ENCODE measurements around the gene ZBTB46. TPM values are rescaled to one million over a fixed set of nuclear protein-coding genes. Genes with fewer than 3 reads are reported as not detected.

Gene ZBTB46
- total RNA-seq, 2 donors from 2014 or later = 7.9 to 12.2 TPM

DNA sequence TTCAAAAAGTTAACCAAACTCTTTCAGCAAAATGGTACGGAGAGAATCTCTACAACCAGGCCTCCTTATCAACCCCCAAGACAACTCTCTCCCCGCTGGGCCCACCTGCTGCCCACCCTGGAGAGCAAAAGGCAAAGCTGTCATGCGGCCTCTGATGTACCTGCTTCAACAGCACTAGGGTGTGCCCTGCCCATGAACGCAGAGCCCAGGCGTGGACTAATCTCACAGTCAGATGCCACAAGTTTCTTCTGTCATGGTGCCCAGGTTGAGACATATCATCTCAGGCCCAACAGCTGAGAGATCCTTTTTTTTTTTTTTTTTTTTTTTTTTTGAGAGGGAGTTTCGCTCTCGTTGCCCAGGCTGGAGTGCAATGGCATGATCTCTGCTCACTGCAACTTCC, 65.2 kb downstream of the ZBTB46 start:
- Histone ChIP-seq H3K4me3 (no peak overlapping the region), H3K27me3 (replicated peaks; ENCODE audit: insufficient read depth) (no peaks in the 10 kb centered on the region), H3K36me3 (no peaks in the 10 kb centered on the region), H3K4me1 (replicated peaks) (no peaks in the 10 kb centered on the region), H3K9me3 (no peaks in the 10 kb centered on the region), H3K27ac (no peak overlapping the region)
- intact Hi-C loops (cut with DNase I) = no loop called here
- 94% methylated on average over 7 of the region's 7 CpGs for WGBS
- no peak for DNase-seq (ENCODE audit: low spot score)
- TF ChIP-seq, protein P1, sequence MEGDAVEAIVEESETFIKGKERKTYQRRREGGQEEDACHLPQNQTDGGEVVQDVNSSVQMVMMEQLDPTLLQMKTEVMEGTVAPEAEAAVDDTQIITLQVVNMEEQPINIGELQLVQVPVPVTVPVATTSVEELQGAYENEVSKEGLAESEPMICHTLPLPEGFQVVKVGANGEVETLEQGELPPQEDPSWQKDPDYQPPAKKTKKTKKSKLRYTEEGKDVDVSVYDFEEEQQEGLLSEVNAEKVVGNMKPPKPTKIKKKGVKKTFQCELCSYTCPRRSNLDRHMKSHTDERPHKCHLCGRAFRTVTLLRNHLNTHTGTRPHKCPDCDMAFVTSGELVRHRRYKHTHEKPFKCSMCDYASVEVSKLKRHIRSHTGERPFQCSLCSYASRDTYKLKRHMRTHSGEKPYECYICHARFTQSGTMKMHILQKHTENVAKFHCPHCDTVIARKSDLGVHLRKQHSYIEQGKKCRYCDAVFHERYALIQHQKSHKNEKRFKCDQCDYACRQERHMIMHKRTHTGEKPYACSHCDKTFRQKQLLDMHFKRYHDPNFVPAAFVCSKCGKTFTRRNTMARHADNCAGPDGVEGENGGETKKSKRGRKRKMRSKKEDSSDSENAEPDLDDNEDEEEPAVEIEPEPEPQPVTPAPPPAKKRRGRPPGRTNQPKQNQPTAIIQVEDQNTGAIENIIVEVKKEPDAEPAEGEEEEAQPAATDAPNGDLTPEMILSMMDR (IDR thresholded peaks at IDR 0.05) = no peak
- TF ChIP-seq POLR2AphosphoS5 (IDR thresholded peaks at IDR 0.05) (no peak), POLR2A (IDR thresholded peaks at IDR 0.05) (no peak)

DNA sequence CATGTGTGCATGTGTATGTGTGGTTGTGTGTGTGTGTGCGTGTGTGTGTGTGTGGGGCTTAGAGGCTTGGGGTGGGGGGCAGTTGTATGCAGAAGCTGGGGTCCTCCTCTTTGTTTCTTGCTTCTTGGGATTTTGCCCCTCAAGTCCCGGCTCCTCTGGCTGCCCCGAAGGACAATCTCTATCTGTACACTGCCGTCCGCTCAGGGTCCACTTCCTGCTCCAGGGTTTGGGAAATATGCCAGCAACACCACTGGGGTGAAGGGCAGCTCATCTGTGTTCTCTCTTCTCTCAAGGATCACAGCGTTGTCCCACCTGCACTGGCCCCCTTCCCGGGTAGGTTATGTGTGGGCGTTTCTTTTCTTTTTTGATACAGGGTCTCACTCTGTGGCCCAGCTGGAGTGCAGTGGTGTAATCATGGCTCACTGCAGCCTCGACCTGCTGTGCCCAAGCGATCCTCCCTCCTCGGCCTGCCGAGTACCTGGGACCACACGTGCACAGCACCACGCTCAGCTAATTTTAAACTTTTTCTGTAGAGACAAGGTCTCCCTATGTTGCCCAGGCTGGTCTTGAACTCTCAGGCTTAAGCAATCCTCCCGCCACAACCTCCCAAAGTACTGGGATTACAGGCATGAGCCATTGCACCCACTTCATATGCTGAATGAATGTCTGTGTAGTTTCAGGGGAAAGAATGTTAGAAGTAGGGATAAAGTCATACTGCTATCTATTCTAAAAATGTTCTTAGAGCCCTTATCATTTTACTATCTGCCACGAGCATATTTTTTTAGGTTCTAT, 65.8 kb downstream of the ZBTB46 start:
- no peaks in the 10 kb centered on the region for H3K9me3 ChIP-seq
- H3K27me3 ChIP-seq (replicated peaks; ENCODE audit: insufficient read depth) = no peaks in the 10 kb centered on the region
- H3K4me1 ChIP-seq (replicated peaks) = no peaks in the 10 kb centered on the region
- no peak overlapping the region for H3K27ac ChIP-seq
- WGBS = 85% methylated on average over 16 of the region's 16 CpGs
- intact Hi-C loops (cut with DNase I) = no loop called here
- no peak overlapping the region for H3K4me3 ChIP-seq
- TF ChIP-seq, protein P1 (IDR thresholded peaks at IDR 0.05) = no peak
- TF ChIP-seq POLR2A (IDR thresholded peaks at IDR 0.05) (no peak), POLR2AphosphoS5 (IDR thresholded peaks at IDR 0.05) (no peak)
- DNase-seq (ENCODE audit: low spot score) = no peak
- no peaks in the 10 kb centered on the region for H3K36me3 ChIP-seq

DNA sequence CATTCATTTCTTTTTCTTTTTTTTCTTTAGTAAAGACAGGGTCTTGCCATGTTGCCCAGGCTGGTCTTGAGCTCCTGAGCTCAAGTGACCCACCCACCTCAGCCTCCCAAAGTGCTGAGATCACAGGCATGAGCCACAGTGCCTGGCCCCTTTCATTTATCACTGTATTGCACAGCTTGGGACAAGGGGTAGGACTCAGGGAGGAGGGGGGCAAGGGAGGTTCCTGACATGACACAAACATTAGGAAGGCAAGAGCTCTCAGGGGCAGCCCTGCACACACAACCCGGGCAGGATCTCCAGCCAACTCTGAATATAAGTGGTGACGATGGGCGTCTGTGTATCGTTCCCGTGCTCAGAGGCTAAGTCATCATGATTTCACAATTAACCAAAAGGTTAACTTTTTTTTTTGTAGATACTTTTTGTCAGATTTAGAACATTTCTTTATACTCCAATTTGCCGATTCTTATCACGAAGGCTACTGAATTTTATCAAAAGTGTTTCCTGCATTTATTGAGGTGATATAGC, 71.6 kb downstream of the ZBTB46 start:
- Histone ChIP-seq H3K36me3 (no peaks in the 10 kb centered on the region), H3K27ac (no peak overlapping the region), H3K27me3 (replicated peaks; ENCODE audit: insufficient read depth) (no peaks in the 10 kb centered on the region), H3K9me3 (no peaks in the 10 kb centered on the region), H3K4me3 (no peak overlapping the region), H3K4me1 (replicated peaks) (no peaks in the 10 kb centered on the region)
- DNase-seq (ENCODE audit: low spot score) = no peak
- TF ChIP-seq POLR2AphosphoS5 (IDR thresholded peaks at IDR 0.05) (no peak), POLR2A (IDR thresholded peaks at IDR 0.05) (no peak)
- TF ChIP-seq, protein P1 (IDR thresholded peaks at IDR 0.05) = no peak
- intact Hi-C loops (cut with DNase I) = no loop called here
- WGBS = 90% methylated on average over 7 of the region's 7 CpGs

DNA sequence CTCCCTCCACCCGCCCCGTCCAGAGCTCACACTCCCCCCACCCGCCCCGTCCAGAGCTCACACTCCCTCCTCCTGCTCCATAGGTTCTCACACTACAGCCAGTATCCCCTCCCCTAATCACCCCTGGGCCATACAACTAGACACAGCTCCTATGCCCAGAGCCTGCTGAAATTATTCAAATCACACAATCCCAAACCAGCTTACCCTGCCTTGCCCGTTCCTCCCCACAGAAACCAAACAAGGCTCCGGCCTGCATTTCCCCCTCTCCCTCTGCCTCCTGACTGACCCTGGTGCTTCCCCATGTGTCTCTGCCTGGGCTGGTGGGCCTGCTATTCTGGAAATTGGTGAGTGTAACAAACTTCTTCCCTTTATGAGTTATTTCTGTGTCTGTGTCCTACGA, 72.9 kb downstream of the ZBTB46 start:
- intact Hi-C loops (cut with DNase I) = no loop called here
- TF ChIP-seq, protein P1 (IDR thresholded peaks at IDR 0.05) = no peak
- no peak for TF ChIP-seq POLR2AphosphoS5 (IDR thresholded peaks at IDR 0.05)
- TF ChIP-seq POLR2A (IDR thresholded peaks at IDR 0.05) = no peak
- no peak for DNase-seq (ENCODE audit: low spot score)
- Histone ChIP-seq H3K4me1 (replicated peaks) (no peaks in the 10 kb centered on the region), H3K27ac (no peak overlapping the region), H3K27me3 (replicated peaks; ENCODE audit: insufficient read depth) (no peaks in the 10 kb centered on the region), H3K9me3 (no peaks in the 10 kb centered on the region), H3K36me3 (no peaks in the 10 kb centered on the region), H3K4me3 (no peak overlapping the region)
- 90% methylated on average over 5 of the region's 7 CpGs for WGBS

DNA sequence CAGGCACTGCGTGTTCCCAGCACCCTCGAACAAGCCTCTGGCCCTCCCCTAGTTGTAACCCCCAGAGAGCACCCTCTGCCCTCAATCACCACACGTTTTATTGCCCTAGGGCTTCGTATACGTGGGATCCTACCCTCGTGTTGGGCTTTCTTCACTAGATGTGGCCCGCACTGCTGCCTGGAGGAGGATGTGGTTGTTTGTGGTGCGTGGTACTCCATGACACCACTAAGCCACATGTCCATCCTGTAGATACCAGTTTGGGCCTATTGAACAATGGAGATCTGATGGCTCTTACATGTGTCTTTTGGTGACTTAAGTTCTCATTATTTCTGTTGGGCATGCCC, 74.4 kb downstream of the ZBTB46 start:
- no peaks in the 10 kb centered on the region for H3K4me1 ChIP-seq (replicated peaks)
- H3K27me3 ChIP-seq (replicated peaks; ENCODE audit: insufficient read depth) = no peaks in the 10 kb centered on the region
- H3K36me3 ChIP-seq = no peaks in the 10 kb centered on the region
- no peak for DNase-seq (ENCODE audit: low spot score)
- intact Hi-C loops (cut with DNase I) = no loop called here
- H3K4me3 ChIP-seq = no peak overlapping the region
- no peak for TF ChIP-seq POLR2AphosphoS5 (IDR thresholded peaks at IDR 0.05)
- no peak for TF ChIP-seq POLR2A (IDR thresholded peaks at IDR 0.05)
- TF ChIP-seq, protein P1 (IDR thresholded peaks at IDR 0.05) = no peak
- H3K9me3 ChIP-seq = no peaks in the 10 kb centered on the region
- H3K27ac ChIP-seq = no peak overlapping the region
- 49% methylated on average over 8 of the region's 8 CpGs for WGBS

Measured in prostate gland (tissue), 2 donors.